Effector CD8-positive, alpha-beta T cell (primary cell): ENCODE results near the gene ARHGAP5.
"Not testable (repeated sequence)": the region's sequence is repeated elsewhere in the genome, so short reads cannot be mapped to it uniquely, and the experiment has no call there.

ENCODE experiments used
- DNase-seq: peaks from one replicate; lab custom pipeline; 2025; lab: John Stamatoyannopoulos, UW

The ARHGAP5 gene

DNA sequence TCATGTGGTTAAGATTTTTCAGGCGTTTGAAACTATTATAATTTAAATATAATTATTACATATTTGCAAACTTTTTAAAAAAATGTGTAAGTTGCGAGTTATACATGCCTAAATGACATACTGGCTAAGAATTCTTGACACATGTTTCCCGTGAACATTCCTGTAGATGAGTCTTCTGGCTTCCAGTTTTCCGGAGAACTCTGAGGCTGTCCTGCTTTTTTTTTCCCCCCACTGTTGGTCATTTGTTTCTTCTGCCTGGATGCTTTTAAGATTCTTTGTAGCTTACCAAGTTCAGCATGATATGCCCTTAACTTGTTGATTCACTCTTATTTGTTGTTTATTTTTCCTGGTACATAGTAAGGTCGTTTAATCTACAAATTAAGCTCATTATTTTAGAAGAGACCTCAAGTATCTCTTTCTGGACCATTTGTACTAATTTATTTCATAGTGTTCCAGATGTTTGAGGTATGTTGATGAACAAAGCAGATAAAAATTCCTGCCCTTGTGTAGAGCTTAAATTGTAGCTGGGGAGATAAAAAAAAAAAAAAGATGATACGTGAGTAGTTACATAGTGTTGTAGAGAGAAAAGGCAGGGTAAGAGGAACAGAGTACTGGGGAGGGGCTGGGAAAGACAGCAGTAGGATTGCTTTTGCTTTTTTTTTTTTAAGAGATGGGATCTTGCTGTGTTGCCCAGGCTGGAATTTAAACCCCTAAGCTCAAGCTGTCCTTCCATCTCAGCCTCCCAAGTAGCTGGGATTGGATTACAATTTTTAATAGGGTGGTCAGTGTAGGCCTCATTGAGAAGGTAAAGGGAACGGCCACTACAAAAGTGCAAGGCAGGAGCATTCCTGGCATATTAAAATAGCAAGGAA is 32.8 kb downstream of the ARHGAP5 start:
- no peak for DNase-seq

DNA sequence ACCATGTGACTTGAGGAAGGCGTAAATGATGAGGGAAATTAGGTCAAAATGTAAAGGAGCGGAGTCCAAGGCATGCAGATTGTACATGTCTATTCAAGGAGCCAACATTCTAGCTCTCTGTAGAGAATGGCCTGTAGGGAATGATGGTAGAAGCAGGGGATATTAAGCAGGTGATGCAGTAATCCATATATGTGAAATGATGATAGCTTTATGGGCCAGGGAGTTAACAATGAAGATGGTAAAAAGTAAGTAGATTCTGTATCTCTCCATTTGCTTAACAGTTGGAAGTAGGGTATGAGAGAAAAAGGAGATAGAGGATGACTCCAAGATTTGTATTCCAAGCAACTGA is 33.4 kb downstream of the ARHGAP5 start:
- DNase-seq = no peak

DNA sequence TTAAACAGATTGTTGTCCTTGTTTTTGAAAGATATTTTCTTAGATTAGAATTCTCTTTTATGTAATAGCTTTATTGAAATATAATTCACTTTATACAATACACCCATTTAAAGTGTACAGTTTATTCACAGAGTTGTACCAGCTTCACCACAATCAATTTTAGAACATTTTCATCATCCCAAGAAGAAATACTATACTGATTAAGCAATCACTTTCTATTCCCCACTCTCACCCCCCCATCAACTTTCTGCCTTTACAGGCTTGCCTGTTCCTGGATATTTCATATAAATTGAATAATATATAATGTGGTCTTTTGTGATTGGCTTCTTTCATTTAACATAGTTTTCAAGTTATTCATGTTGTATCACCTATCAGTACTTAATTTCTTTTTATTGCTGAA is 44.4 kb downstream of the ARHGAP5 start:
- no peak for DNase-seq

DNA sequence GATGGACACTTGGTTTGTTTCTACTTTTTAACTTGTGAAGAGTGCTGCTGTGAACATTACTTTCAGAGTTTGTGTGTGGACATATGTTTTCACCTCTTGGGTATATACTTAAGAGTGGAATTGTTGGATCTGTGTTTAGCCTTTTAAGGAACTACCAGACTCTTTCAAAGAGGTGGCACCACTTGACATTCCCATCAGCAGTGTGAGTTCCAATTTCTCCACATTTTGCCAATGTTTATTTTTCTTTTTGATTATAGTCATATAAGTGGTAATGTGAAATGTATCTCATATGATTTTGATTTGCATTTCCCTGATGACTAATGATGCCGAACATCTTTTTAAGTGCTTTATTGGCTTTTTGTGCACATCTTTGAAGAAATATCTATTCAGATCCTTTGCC is 44.8 kb downstream of the ARHGAP5 start:
- DNase-seq = no peak

DNA sequence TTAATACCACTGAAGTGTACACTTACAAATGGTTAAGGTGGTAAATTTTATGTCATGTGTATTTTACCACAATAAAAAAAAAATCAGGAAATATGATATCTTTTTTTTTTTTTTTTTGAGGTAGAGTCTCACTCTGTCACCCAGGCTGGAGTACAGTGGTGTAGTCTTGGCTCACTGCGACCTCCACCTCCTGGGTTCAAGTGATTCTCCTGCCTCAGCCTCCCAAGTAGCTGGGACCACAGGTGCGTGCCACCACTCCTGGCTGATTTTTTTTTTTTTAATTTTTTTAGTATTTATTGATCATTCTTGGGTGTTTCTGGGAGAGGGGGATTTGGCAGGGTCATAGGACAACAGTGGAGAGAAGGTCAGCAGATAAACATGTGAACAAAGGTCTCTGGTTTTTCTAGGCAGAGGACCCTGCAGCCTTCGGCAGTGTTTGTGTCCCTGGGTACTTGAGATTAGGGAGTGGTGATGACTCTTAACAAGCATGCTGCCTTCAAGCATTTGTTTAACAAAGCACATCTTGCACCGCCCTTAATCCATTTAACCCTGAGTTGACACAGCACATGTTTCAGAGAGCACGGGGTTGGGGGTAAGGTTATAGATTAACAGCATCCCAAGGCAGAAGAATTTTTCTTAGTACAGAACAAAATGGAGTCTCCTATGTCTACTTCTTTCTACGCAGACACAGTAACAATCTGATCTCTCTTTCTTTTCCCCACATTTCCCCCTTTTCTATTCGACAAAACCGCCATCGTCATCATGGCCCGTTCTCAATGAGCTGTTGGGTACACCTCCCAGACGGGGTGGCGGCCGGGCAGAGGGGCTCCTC is 50.0 kb downstream of the ARHGAP5 start:
- not testable (repeated sequence) for DNase-seq

DNA sequence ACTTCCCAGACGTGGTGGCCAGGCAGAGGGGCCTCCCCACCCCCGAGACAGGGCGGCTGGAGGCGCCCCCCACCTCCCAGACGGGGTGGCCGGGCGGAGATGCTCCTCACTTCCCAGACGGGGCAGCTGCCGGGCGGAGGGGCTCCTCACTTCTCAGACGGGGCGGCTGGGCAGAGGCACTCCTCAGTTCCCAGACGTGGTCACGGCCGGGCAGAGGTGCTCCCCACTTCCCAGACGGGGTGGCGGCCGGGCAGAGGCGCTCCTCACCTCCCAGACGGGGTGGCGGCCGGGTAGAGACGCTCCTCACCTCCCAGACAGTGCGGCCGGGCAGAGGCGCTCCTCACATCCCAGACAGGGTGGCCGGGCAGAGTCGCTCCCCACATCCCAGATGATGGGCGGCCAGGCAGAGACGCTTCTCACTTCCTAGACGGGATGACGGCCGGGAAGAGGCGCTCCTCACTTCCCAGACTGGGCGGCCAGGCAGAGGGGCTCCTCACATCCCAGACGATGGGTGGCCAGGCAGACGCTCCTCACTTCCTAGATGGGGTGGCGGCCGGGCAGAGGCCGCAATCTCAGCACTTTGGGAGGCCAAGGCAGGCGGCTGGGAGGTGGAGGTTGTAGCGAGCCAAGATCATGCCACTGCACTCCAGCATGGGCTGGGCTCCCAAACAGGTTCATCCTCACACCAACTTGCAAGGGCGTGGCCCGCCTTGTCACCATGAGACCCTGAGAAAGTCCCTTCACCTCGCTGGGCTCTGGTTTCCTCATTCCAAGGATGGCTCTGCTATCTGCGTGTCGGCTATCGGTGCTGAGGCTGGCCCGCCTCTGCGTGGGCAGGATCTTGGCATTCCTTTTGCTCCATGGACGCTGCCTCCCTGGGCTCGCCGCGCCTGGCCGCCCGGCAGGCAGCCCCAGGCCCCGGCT is 50.9 kb downstream of the ARHGAP5 start:
- not testable (repeated sequence) for DNase-seq

DNA sequence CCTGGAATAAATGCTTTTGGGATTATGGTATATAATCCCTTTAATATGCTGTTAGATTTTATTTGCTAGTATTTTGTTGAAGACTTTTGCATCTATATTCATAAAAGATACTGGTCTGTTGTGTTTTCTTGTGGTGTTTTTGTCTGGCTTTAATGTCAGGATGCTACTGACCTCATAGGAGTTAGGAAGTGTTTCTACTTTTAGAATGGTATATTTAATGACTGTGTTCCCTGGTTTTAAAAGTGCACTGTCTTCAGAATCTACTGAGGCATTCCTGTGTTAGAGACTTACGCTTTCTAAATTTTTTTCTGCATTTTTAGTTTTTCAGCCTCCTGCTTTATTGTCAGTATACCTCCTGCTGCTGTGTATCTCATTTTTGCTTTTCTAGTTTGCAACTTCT is 51.6 kb downstream of the ARHGAP5 start:
- no peak for DNase-seq

DNA sequence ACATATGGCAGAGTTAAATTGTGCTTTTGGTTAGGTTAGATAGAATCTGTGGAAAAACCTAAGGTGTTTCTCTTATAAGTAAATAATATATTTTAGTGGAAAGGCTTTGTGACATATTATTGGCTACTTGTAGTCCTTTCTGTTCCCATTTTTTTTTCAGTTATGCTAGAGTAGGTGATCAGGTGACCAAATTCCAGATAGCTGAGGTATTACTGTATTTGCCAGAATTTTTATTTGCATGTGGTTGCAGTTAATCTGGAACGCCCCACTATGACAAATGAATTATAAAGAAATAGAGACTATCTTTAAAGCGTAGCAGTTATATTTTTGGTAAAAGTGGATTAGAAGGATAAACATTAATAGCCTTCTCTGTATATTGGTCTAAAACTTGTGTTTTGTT is 52.0 kb downstream of the ARHGAP5 start:
- no peak for DNase-seq

DNA sequence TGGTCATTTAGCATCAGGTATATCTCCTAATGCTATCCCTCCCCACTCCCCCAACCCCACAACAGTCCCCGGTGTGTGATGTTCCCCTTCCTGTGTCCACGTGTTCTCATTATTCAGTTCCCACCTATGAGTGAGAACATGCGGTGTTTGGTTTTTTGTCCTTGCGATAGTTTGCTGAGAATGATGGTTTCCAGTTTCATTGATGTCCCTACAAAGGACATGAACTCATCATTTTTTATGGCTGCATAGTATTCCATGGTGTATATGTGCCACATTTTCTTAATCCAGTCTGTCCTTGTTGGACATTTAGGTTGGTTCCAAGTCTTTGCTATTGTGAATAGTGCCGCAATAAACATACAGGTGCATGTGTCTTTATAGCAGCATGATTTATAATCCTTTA is 54.6 kb downstream of the ARHGAP5 start:
- not testable (repeated sequence) for DNase-seq

DNA sequence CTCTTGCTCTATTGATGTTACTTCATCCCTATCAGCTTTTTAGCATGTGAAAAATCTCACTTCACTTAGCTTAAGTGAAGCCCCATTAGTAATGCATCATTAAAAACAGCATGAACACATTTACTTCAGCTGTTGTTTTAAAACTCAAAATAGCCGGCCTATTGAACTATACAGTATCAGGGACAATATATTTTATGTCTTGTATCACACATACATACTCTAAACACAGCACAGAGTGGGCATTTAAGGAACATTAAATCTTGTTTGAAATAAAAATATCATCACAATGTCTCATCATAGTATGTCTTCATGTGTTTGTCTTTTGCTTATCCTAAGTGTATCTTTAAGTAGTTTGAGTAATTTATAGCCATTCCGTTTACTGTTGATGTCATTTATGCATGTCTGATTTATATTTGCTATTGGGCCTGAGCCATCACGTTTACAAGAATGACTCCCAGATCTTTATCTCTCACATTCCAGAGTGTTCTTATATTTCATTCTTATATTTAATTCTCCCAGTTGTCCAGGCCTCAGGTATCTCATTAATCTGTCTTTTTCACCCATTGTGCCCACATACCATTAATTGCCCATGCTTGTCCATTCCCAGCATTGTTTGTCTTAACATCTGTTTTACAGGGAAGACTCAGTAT is 57.5 kb downstream of the ARHGAP5 start:
- DNase-seq = no peak

DNA sequence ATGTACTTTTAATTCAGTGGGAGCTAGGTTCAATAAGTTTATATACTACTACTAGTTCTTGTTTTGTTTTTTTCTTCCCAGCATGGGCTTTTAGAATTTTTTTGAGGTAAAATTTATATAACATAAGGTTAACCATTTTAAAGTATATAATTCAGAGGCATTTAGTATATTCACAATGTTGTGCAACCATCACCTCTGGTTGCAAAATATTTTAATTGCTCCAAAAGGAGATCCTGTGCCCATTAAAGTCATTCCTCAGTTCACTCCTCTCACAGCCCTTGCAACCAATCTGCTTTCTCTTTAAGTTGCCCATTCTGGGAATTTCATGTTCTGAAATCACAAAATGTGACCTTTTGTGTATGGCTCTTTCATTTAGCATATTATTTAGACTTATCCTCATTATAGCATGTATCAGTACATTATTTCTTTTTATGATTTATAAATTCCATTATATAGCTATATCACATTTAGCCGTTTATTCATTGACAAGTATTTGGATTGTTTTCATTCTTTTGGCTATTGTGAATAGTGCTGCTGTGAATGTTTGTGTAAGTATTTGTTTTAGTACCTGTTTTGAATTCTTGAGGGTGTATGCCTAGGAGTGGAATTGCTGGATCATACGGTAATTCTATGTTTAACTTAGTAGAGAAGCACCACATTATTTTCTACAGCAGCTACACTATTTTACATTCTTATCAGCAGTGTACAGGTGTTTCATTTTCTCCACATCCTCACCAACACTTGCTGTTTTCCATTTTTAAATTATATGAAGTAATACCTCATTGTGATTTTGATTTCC is 59.1 kb downstream of the ARHGAP5 start:
- no peak for DNase-seq

DNA sequence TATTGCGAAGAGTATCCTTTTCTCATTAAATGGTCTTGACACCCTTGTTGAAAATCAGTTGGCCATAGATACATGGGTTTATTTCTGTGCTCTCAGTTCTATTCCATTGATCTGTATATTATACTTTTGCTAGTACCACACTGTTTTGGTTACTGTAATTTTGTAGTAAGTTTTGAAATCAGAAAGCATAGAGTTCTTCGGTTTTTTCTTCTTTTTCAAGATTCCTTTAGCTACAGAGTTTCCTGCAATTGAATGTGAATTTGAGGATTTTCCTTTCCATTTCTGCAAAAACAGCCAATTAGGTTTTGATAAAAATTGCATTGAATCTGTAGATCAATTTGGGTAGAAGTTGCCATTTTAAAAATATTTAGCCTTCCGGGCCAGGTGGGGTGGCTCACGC is 60.2 kb downstream of the ARHGAP5 start:
- no peak for DNase-seq

DNA sequence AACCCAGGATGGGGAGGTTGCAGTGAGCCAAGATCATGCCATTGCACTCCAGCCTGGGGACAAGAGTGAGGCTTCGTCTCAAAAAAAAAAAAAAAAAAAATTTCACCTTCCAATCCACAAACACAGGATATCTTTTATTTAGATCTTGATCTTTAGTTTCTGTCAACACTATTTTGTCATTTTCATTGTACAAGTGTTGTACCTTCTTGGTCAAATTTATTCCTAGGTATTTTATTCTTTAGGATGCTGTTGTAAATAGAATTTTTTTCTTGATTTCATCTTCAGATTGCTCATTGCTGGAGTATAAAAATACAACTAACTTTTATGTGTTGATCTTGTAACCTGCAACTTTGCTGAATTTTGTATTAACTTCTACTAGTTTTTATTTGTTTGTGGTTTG is 60.8 kb downstream of the ARHGAP5 start:
- no peak for DNase-seq

DNA sequence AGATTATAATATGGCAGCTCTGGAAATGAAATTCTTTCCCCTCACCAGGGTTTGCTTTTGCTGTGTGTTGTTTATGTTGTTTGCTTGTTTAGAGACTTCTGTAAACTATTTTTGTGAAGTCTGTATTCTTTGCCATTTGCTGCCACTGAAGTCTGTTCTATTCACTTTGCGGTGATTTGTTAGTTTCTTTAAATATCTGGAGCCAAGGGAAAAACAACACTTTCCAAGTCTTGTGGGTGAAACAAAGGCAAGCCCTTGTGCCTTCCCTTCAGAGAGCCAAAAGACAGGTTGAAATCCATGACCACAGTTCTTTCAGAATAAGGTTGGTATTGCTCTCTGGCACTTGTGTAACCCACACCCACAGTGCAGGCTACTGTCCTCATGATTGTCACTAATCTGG is 65.2 kb downstream of the ARHGAP5 start:
- DNase-seq = no peak

DNA sequence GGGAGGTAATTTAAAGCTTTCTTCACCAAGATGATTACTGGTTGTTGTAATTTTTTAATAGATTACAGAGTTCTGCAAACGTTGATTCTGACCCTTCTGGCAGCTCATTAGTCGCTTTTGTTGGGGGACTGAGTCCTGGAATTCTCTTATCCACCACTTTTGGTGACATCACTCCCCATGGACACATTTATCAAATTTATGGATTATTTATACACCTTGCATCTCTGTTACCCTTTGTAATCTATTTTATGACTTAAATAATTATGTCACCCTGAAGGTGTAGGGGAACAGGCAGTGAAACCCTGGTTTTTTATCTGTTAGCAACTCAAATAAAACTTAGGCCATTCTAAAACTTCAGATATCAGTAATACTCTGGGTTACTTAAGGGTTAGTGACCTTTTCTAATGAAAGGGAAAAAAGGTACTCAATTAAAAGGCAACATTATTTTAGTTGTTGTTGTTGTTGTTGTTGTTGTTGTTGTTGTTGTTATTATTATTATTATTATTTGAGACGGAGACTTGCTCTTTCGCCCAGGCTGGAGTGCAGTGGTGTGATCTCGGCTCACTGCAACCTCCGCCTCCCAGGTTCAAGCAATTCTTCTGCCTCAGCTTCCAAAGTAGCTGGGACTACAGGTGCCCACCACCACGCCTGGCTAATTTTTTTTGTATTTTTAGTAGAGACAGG is 65.8 kb downstream of the ARHGAP5 start:
- DNase-seq = no peak

DNA sequence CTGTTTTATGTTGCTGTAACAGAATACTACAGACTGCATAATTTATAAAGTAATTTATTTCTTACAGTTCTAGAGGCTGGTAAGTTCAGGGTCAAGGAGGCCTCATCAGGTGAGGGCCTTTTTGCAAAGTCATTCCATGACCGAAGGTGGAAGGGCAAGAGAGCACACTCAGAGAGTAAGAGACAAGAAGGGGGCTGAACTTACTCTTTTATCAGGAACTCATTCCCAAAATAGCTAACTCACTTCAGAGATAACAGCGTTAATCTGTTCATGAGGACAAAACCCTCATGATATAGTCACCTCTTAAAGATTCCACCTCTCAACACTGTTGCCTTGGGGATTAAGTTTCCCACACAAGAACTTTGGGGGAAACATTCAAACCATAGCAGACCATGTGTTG is 73.3 kb downstream of the ARHGAP5 start:
- DNase-seq = no peak

DNA sequence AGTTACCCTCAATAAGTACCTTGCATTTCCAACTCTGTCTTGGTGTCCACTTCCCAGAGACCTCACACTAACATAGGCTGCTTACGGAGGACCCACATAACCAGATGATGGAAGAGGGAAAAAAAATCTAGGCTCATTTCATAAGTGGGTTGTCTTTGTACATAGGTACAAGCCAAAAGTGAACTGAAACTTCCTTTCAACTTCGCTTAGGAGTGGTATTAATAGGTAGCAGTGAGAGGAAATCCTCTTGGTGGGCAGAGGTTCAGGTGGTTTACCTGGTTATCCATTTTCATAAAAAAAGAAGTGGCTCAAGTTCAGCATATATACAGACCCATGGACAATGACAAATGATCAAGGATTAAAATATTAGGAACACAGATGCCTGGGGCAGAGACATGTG is 88.9 kb downstream of the ARHGAP5 start:
- no peak for DNase-seq

DNA sequence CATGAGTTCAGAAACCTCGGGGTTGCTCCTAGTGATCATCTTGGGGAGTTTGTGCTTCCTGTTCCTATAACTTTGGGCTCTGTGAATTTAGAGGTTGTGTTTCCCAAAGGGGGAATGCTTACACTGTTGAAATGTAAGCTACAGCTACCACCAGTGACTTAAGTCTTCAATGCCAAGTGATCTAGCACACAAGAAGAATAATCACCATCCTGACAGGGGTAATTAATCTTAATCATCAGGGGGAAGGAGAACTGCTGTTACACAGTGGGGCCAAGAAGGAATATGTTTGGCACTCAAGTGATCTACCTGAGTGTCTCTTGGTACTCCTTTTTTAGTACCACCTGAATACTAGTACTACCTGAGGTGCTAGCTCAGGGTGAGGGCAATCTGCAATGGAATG is 89.8 kb downstream of the ARHGAP5 start:
- no peak for DNase-seq

DNA sequence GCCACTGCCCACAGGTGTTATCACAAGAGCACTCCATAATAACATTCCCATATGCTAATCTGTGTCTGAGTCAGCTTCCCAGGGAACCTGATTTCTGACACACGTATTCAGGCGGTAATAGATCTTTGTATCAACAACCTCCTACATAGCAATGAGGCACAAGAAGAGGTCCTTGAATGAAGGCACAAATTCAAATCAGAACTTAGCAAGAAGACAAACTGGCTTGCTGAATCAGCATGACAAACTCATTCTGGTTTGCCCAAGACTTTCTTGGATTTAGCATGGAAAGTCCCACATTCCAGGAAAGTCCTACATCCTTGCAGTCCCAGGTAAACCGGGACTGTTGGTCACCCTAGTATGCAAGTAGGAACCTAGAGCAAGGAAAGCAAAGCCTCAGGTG is 90.8 kb downstream of the ARHGAP5 start:
- DNase-seq = no peak

DNA sequence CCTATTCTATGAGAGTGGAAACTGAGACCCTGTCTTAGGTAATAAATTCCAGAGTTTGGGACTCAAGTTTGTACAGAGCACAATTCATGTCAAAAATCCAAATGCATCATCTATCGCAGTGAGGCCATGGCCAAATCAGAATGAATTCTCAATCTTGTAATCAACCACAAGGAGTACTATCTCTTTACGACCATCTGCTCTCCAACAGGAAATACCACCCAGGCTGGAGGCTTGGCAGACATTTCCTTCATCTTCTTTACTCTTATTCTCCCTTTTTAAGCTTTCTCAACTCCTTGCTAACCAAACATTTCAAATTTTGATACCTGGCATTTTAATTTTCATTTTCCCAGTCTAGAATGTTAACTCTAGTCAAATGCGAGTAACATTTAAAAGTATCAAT is 92.1 kb downstream of the ARHGAP5 start:
- no peak for DNase-seq
